Measurements from ENCODE around the gene KL.

KL gene

DNA sequence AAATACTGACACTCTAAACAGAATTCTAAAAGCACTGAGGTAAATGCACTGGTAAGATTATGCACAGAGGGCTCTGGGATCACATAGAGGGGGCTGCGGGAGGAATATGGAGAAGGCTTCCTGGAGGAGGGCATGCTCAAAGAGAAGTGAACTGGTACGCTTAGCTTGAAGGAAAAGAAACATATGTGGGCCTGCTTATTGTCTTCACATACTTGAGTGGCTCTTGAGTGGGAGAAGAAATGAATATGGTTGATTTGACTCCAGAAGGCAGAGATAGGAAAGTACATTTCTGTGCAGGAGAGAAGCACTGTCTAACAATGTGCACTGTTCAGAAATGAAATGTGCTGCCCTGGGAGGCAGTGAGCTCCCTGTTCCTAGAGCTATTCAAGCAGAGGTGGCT, 91.1 kb downstream of the KL start:
- Histone ChIP-seq H3K9ac (ENCODE audit: low read depth in 1 of 2, low read length in 2 of 2) (no peak overlapping the region), H3K9me3 (ENCODE audit: control insufficient read depth in 2 of 2, low read length in 2 of 2) (no peaks in the 10 kb centered on the region), H3K27ac (ENCODE audit: low read depth in 2 of 2, low read length in 2 of 2) (peak overlapping the region in 1 of 2 donors; percentile 9), H3K36me3 (ENCODE audit: control insufficient read depth in 2 of 2, insufficient read depth in 2 of 2, low read length in 2 of 2) (peaks cover 34 to 36% of the 10 kb centered on the region in 2 donors), H3K4me1 (ENCODE audit: control insufficient read depth in 2 of 2, insufficient read depth in 2 of 2, low read length in 2 of 2) (peaks cover 15 to 18% of the 10 kb centered on the region in 2 donors), H3K27me3 (ENCODE audit: control insufficient read depth in 2 of 2, insufficient read depth in 2 of 2, low read length in 2 of 2) (no peaks in the 10 kb centered on the region), H3K4me3 (ENCODE audit: low read length in 2 of 2) (no peak overlapping the region)

DNA sequence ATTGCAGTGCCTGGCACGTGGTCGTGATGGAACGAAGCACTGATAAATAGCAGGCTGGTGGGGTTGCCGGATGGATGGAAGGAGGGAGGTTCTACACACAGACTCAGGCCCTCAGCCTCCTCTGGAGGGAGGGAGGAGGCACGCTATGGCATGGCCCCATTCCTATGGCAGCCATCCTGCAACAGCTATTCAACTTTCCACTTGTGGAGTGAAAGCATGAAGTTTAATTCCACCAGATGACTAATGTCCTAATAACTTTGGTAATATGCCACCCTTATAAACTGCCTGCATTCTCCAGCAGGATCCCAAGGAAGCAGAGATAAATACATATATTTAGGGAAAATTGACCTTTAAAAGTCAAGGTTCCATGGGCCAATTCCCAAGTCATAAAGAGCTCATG, 92.4 kb downstream of the KL start:
- Histone ChIP-seq H3K9me3 (ENCODE audit: control insufficient read depth in 2 of 2, low read length in 2 of 2) (no peaks in the 10 kb centered on the region), H3K9ac (ENCODE audit: low read depth in 1 of 2, low read length in 2 of 2) (no peak overlapping the region), H3K27ac (ENCODE audit: low read depth in 2 of 2, low read length in 2 of 2) (no peak overlapping the region), H3K4me1 (ENCODE audit: control insufficient read depth in 2 of 2, insufficient read depth in 2 of 2, low read length in 2 of 2) (peaks cover 15 to 23% of the 10 kb centered on the region in 2 donors), H3K4me3 (ENCODE audit: low read length in 2 of 2) (no peak overlapping the region), H3K27me3 (ENCODE audit: control insufficient read depth in 2 of 2, insufficient read depth in 2 of 2, low read length in 2 of 2) (no peaks in the 10 kb centered on the region), H3K36me3 (ENCODE audit: control insufficient read depth in 2 of 2, insufficient read depth in 2 of 2, low read length in 2 of 2) (peaks cover 35 to 36% of the 10 kb centered on the region in 2 donors)

DNA sequence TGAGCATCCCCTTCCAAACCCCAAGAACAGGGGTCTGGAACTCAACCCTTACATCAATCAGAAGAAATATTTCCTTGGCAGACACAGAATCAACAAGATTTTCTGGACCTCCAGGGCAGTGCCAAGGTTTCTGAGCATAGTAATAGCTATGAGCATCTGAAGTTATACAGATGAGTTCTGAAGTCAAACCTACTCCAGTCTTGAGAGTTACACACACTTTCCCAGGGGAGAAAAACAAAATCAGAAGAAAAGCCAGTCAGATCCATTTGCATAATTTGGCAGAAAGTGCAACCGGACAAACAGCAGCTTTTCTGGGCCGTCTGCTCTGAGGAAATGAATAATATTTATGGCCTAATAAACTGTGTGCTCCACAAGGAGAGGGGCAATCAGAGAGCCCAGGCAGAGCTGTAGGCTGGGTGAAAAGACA, 93.1 kb downstream of the KL start:
- H3K36me3 ChIP-seq (ENCODE audit: control insufficient read depth in 2 of 2, insufficient read depth in 2 of 2, low read length in 2 of 2), result peaks cover 36 to 42% of the 10 kb centered on the region in 2 donors
- no peak overlapping the region for H3K4me3 ChIP-seq (ENCODE audit: low read length in 2 of 2)
- peak overlapping the region in 1 of 2 donors; percentile 20 for H3K27ac ChIP-seq (ENCODE audit: low read depth in 2 of 2, low read length in 2 of 2)
- peak overlapping the region in 1 of 2 donors; percentile 28 for H3K9ac ChIP-seq (ENCODE audit: low read depth in 1 of 2, low read length in 2 of 2)
- no peaks in the 10 kb centered on the region for H3K27me3 ChIP-seq (ENCODE audit: control insufficient read depth in 2 of 2, insufficient read depth in 2 of 2, low read length in 2 of 2)
- no peaks in the 10 kb centered on the region for H3K9me3 ChIP-seq (ENCODE audit: control insufficient read depth in 2 of 2, low read length in 2 of 2)
- H3K4me1 ChIP-seq (ENCODE audit: control insufficient read depth in 2 of 2, insufficient read depth in 2 of 2, low read length in 2 of 2), result peaks cover 15 to 23% of the 10 kb centered on the region in 2 donors

DNA sequence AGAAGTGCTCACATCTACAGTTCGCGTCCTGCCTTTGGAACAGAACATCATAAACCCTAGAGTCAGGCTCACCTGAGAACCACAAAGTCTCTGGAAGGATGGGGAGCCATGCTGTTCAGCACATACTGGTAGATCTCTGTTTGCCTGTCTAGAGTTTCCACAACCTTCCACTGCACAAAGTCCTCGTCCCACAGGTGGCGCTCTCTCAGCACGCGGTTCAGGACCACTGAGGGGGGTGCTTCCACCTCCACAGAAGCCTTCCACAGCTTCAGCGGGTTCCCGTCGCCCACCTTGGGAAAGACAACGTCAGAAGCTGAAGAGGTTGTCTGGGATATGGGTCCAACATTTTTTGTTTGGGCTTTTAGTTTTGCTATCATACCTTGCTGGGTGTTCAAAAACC, 93.6 kb downstream of the KL start:
- peaks cover 33 to 44% of the 10 kb centered on the region in 2 donors for H3K36me3 ChIP-seq (ENCODE audit: control insufficient read depth in 2 of 2, insufficient read depth in 2 of 2, low read length in 2 of 2)
- H3K27me3 ChIP-seq (ENCODE audit: control insufficient read depth in 2 of 2, insufficient read depth in 2 of 2, low read length in 2 of 2), result no peaks in the 10 kb centered on the region
- H3K9ac ChIP-seq (ENCODE audit: low read depth in 1 of 2, low read length in 2 of 2), result peak overlapping the region in 1 of 2 donors; percentile 28
- no peaks in the 10 kb centered on the region for H3K9me3 ChIP-seq (ENCODE audit: control insufficient read depth in 2 of 2, low read length in 2 of 2)
- H3K4me1 ChIP-seq (ENCODE audit: control insufficient read depth in 2 of 2, insufficient read depth in 2 of 2, low read length in 2 of 2), result peaks cover 15 to 23% of the 10 kb centered on the region in 2 donors
- H3K4me3 ChIP-seq (ENCODE audit: low read length in 2 of 2), result no peak overlapping the region
- peak overlapping the region in 1 of 2 donors; percentile 20 for H3K27ac ChIP-seq (ENCODE audit: low read depth in 2 of 2, low read length in 2 of 2)

DNA sequence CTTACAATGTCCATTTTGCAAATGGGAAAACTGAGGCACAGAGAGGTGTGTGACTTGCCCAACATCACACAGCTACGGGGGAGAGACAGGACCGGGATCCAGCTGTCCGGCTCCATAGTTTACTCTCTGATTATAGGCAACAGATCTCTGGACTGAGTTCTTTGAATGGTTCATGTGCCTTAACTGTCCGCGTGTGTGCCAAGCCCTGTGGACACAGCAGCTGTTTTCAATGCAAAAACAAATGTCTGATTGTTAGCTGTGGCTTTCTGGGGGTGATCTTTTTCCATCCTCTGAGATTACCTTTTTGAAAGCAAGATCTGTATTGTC, 94.1 kb downstream of the KL start:
- Histone ChIP-seq H3K4me3 (ENCODE audit: low read length in 2 of 2) (no peak overlapping the region), H3K36me3 (ENCODE audit: control insufficient read depth in 2 of 2, insufficient read depth in 2 of 2, low read length in 2 of 2) (peaks cover 33 to 43% of the 10 kb centered on the region in 2 donors), H3K27me3 (ENCODE audit: control insufficient read depth in 2 of 2, insufficient read depth in 2 of 2, low read length in 2 of 2) (no peaks in the 10 kb centered on the region), H3K4me1 (ENCODE audit: control insufficient read depth in 2 of 2, insufficient read depth in 2 of 2, low read length in 2 of 2) (peaks cover 15 to 23% of the 10 kb centered on the region in 2 donors), H3K27ac (ENCODE audit: low read depth in 2 of 2, low read length in 2 of 2) (peak overlapping the region; percentile 2 to 58), H3K9me3 (ENCODE audit: control insufficient read depth in 2 of 2, low read length in 2 of 2) (no peaks in the 10 kb centered on the region), H3K9ac (ENCODE audit: low read depth in 1 of 2, low read length in 2 of 2) (no peak overlapping the region)

DNA sequence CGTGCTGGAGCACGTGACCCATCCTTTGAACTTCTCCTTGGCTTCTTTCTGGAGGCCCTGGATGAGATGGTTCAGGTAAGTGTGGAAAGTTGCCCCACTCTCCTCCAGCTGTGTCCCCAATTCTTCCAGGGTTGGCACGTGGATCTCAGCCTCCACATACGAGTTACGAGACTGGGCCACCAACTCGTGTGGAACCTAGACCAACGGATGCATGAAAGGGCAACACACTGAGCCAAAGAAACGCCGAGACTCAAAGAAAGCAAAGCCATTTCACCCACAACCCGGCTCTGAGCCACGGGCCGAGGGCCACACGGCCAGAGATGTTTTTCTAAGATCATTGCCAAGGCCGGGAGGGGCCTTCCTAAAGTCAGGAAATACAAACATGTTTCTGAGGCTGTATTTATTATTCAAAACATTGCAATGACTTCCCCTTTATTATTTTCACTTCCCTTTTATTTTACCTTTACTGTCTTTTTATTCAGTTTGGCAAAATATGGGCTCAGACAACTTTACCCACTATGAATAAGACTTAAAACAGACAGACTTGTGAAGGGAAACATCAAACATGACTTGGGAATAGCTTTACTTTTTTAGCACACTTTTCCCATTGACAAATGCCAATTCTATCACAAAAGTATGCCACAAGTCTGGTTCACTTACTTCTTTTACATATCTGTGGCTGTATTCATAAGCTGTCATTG, 94.6 kb downstream of the KL start:
- no peaks in the 10 kb centered on the region for H3K27me3 ChIP-seq (ENCODE audit: control insufficient read depth in 2 of 2, insufficient read depth in 2 of 2, low read length in 2 of 2)
- peak overlapping the region; percentile 2 to 58 for H3K27ac ChIP-seq (ENCODE audit: low read depth in 2 of 2, low read length in 2 of 2)
- H3K4me3 ChIP-seq (ENCODE audit: low read length in 2 of 2), result no peak overlapping the region
- H3K4me1 ChIP-seq (ENCODE audit: control insufficient read depth in 2 of 2, insufficient read depth in 2 of 2, low read length in 2 of 2), result peaks cover 15 to 23% of the 10 kb centered on the region in 2 donors
- no peaks in the 10 kb centered on the region for H3K9me3 ChIP-seq (ENCODE audit: control insufficient read depth in 2 of 2, low read length in 2 of 2)
- H3K36me3 ChIP-seq (ENCODE audit: control insufficient read depth in 2 of 2, insufficient read depth in 2 of 2, low read length in 2 of 2), result peaks cover 31 to 42% of the 10 kb centered on the region in 2 donors
- H3K9ac ChIP-seq (ENCODE audit: low read depth in 1 of 2, low read length in 2 of 2), result no peak overlapping the region

DNA sequence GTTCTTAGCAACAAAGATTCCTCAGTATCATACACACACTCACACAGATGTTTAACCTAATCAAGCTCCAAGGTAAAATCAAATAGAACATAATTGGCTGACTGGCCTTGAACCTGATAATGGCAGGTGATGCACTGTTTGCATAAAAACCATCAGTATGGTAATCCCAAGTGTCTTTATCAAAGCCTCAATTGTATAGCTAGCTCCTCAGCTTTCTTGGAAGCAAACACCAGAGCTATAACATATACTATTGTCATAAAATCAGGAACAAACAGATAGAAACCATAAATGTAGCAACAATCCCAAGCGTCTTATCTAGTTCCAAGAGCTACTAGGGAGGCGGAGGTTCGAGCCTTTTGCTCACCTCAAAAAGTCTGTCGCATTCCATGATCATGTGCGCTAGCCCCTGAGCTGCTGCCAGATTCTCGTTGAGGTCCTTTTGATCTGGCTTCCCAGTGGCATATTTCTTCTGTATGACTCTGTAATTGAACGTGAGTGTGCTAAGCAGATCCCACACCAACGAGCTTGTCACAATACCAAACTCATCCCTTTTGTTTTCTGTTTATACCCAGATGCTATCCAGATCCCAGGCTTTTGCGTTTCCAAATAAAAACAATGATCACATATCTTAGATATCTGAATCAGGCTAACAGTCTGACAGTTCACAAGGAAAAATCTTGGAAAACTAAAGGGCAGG, 95.3 kb downstream of the KL start:
- peaks cover 34 to 39% of the 10 kb centered on the region in 2 donors for H3K36me3 ChIP-seq (ENCODE audit: control insufficient read depth in 2 of 2, insufficient read depth in 2 of 2, low read length in 2 of 2)
- no peaks in the 10 kb centered on the region for H3K27me3 ChIP-seq (ENCODE audit: control insufficient read depth in 2 of 2, insufficient read depth in 2 of 2, low read length in 2 of 2)
- no peak overlapping the region for H3K4me3 ChIP-seq (ENCODE audit: low read length in 2 of 2)
- peaks cover 15 to 23% of the 10 kb centered on the region in 2 donors for H3K4me1 ChIP-seq (ENCODE audit: control insufficient read depth in 2 of 2, insufficient read depth in 2 of 2, low read length in 2 of 2)
- no peak overlapping the region for H3K9ac ChIP-seq (ENCODE audit: low read depth in 1 of 2, low read length in 2 of 2)
- H3K27ac ChIP-seq (ENCODE audit: low read depth in 2 of 2, low read length in 2 of 2), result peak overlapping the region in 1 of 2 donors; percentile 58
- no peaks in the 10 kb centered on the region for H3K9me3 ChIP-seq (ENCODE audit: control insufficient read depth in 2 of 2, low read length in 2 of 2)

DNA sequence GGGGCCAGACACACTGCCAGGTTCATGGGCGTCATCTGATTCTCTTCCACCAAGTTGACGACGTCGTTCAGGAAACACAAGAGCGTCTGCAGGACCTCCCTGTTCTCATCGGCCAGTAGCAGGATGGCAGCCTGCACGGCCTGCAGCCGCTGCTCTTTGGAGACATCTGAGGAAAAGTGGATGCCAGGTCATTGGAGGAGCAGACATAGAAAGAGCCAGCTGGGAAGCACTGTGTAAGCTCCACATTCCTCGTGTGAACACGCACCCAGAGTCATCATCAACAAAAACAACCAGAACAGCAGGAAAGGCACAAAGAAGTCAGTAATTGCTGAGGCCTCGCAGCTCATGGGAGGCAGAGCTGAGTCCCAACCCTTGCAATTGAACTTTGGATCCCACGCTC, 96.5 kb downstream of the KL start:
- no peak overlapping the region for H3K9ac ChIP-seq (ENCODE audit: low read depth in 1 of 2, low read length in 2 of 2)
- H3K27me3 ChIP-seq (ENCODE audit: control insufficient read depth in 2 of 2, insufficient read depth in 2 of 2, low read length in 2 of 2), result no peaks in the 10 kb centered on the region
- H3K4me3 ChIP-seq (ENCODE audit: low read length in 2 of 2), result no peak overlapping the region
- H3K36me3 ChIP-seq (ENCODE audit: control insufficient read depth in 2 of 2, insufficient read depth in 2 of 2, low read length in 2 of 2), result peaks cover 28 to 33% of the 10 kb centered on the region in 2 donors
- H3K27ac ChIP-seq (ENCODE audit: low read depth in 2 of 2, low read length in 2 of 2), result no peak overlapping the region
- H3K4me1 ChIP-seq (ENCODE audit: control insufficient read depth in 2 of 2, insufficient read depth in 2 of 2, low read length in 2 of 2), result peaks cover 15 to 23% of the 10 kb centered on the region in 2 donors
- no peaks in the 10 kb centered on the region for H3K9me3 ChIP-seq (ENCODE audit: control insufficient read depth in 2 of 2, low read length in 2 of 2)

DNA sequence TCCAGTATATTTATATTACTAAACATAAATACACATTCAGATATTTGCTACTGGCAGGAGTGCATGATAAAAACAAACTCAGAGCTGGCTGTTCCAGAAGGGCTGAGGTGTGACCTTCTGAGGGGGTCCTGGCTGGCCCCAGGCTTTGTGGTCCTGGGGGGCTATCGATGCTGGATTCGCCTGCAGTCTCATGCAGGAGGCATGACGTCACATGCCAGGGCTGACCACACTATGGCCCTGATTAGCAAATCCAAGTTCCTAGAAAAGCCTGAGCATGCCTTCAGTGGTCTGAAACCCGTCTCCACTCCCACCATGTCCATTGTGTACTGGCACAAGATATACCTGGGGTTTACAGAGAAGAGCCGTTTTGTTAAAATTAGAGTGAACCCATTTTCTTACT, 97.9 kb downstream of the KL start:
- Histone ChIP-seq H3K27me3 (ENCODE audit: control insufficient read depth in 2 of 2, insufficient read depth in 2 of 2, low read length in 2 of 2) (no peaks in the 10 kb centered on the region), H3K27ac (ENCODE audit: low read depth in 2 of 2, low read length in 2 of 2) (no peak overlapping the region), H3K4me3 (ENCODE audit: low read length in 2 of 2) (no peak overlapping the region), H3K4me1 (ENCODE audit: control insufficient read depth in 2 of 2, insufficient read depth in 2 of 2, low read length in 2 of 2) (peaks cover 15 to 23% of the 10 kb centered on the region in 2 donors), H3K9me3 (ENCODE audit: control insufficient read depth in 2 of 2, low read length in 2 of 2) (no peaks in the 10 kb centered on the region), H3K36me3 (ENCODE audit: control insufficient read depth in 2 of 2, insufficient read depth in 2 of 2, low read length in 2 of 2) (peaks cover 27 to 30% of the 10 kb centered on the region in 2 donors), H3K9ac (ENCODE audit: low read depth in 1 of 2, low read length in 2 of 2) (no peak overlapping the region)

DNA sequence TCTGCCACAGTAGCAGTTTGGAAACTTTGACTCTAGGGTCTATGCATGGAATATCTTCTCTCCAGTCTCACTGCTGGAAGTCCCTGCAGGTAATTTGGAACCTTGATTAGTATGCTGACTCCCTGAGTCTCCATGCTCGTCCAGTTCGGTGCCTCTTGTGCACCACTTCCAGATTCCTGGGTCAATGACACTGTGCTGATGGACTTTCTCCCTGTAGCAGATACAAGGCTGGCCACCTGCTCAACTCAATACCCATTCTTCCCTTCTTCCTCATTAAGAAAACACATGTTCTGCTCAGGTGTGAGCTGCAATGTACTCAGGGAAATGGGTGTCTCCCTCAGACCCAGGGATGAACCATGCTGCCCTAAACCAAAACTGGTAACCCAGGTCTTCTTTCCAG, 99.1 kb downstream of the KL start:
- Histone ChIP-seq H3K36me3 (ENCODE audit: control insufficient read depth in 2 of 2, insufficient read depth in 2 of 2, low read length in 2 of 2) (peaks cover 24 to 28% of the 10 kb centered on the region in 2 donors), H3K4me3 (ENCODE audit: low read length in 2 of 2) (no peak overlapping the region), H3K9me3 (ENCODE audit: control insufficient read depth in 2 of 2, low read length in 2 of 2) (no peaks in the 10 kb centered on the region), H3K9ac (ENCODE audit: low read depth in 1 of 2, low read length in 2 of 2) (no peak overlapping the region), H3K27ac (ENCODE audit: low read depth in 2 of 2, low read length in 2 of 2) (no peak overlapping the region), H3K4me1 (ENCODE audit: control insufficient read depth in 2 of 2, insufficient read depth in 2 of 2, low read length in 2 of 2) (peaks cover 15 to 21% of the 10 kb centered on the region in 2 donors), H3K27me3 (ENCODE audit: control insufficient read depth in 2 of 2, insufficient read depth in 2 of 2, low read length in 2 of 2) (no peaks in the 10 kb centered on the region)
